ENCODE measurements around the gene TAS2R3.

The TAS2R3 gene

DNA sequence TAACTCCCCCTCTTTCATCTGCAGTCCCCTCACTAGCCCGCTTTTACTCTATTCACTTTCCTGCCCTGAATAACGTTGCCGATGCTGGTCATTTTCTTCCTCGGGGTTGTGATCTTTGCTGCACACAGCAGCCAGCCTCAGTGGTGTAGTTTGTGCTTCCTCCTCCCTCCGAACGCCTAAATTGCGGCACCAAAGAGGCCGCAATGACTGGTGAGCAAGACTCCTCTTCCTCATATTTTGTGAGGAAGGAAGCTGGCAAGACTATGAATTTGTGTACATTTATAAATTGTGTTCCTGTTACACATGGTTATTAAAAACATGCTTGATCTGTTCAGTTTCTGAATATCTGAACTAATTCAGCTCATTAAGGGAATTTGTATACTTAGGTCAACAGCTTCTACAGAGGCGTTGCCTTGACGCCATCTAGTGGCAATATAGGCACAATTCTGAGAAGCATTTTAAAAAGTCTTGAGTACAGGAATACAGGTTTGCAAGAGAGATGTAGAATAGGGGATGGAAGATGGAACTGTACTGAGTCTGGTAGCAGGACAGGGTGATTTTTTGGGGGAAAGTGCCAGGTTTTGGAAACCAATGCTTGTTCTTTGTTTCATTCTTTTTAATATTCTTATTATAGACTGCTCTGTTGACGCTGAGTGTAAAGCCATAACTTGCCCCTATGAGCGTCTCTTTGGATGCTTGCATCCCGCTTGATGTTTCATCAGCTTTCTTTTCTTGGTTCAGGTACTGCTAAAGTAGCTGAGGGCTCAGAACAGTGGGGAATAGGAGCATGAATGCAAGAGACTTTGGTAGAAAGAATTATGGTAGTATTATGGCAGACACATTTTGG lies 22.0 kb downstream of the TAS2R3 start:
- DNase-seq (ENCODE audit: low spot score) (peak; percentile 57), FAIRE-seq (peak; percentile 59)

DNA sequence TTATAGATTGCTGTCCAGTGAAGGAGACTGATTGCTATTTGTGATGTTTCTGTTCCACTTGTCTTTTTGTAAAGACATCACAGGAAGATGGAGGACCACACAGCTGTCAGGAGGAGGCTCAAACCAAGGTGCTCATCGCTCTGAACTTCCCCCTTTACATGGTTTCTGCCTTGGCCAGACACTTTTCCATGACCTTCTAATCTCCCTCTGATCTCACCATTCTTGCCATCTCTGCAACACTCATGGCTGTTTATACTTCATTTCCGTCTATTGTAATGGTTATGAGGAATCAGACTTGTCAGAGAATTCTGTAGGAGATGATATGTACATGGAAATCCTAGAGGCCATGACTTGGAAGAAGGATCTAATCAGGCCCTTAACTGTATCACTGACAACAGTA lies 24.4 kb downstream of the TAS2R3 start:
- FAIRE-seq (no peak), DNase-seq (ENCODE audit: low spot score) (no peak)

DNA sequence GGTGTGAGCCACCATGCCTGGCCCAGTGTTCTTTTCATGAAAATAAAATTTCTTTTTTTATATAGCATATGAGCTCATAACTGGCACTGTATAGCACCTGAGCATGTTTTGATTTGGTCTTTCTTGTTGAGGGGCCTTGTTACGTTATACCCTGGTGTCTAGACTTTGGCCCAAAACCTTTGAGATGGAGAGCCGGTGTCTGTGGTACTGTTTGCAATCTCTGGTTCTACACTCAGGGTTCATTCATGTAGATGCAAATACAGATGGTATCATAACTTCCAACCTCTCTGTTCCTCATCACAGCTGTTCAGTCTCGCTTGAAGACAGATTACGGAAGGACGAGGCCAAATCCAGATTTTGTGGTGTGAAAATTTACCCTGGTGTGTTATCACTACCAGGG lies 26.0 kb downstream of the TAS2R3 start, which contains the start of gene TAS2R5:
TSS of gene TAS2R5 (plus strand) at position 301 of the 400 bp plus-strand sequence. CDS start 145 bp downstream, outside the sequence.
- FAIRE-seq (no peak), DNase-seq (ENCODE audit: low spot score) (no peak)

DNA sequence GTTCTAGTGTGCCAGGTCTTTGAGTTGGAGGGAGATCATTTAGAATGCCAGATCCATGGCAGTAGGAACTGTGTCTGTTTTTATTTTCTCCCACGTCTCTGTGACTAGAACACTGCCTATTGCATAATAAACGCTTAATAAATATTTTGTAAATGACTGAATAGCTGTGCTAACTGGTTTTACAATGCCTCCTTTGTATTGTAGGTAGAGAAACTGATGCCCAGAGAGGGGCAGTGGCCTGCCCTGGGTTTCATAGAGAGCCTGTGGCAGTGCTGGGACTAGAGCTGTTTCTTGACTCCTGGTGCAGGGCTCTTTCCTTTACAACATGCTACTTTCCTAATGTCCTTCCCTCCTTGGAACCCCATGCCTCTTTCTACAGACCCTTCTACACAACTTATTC lies 28.6 kb downstream of the TAS2R3 start:
- FAIRE-seq (no peak), DNase-seq (ENCODE audit: low spot score) (no peak)

Data from RCC 7860 (cell line).